ENCODE results near the gene TCOF1.
A peak's percentile ranks its signal among the peaks of the same experiment; 100 is the strongest.

Gene TCOF1

DNA sequence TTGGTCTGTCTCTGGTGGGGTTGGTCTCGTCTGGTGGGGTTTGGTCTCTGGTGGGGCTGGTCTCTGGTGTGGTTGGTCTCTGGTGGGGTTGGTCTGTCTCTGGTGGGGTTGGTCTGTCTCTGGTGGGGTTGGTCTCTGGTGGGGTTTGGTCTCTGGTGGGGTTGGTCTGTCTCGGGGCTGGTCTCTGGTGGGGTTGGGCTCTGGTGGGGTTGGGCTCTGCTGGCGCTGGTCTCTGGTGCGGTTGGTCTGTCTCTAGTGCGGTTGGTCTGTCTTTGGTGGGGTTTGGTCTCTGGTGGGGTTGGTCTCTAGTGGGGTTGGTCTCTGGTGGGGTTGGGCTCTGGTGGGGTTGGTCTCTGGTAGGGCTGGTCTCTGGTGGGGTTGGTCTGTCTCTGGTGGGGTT lies 71.5 kb downstream of the TCOF1 start:
- no peak for DNase-seq

DNA sequence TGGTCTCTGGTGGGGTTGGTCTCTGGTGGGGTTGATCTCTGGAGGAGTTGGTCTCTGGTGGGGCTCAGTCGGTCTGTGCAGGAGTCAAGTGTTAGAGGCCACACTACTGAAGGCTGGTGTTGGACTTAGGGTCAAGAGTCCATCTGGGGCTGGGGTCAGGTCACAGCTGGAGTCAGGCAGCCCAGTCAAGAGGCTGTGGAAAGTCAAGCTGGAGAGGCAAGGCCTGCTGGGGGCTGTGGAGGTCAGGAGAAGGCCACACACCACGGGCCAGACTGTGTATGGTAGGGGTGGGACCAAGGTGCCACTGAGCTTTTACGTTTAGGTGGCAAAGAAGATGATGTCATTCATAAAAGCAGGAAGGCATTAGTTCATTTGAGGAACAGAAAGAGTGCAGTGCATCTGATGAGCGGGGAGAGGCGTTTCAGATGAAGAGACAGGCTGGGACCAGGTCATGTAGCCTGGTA lies 71.9 kb downstream of the TCOF1 start:
- DNase-seq, result no peak

GRCh38 chr5:150431048-150431447 lies 73.6 kb downstream of the TCOF1 start:
- DNase-seq, result no peak

DNA sequence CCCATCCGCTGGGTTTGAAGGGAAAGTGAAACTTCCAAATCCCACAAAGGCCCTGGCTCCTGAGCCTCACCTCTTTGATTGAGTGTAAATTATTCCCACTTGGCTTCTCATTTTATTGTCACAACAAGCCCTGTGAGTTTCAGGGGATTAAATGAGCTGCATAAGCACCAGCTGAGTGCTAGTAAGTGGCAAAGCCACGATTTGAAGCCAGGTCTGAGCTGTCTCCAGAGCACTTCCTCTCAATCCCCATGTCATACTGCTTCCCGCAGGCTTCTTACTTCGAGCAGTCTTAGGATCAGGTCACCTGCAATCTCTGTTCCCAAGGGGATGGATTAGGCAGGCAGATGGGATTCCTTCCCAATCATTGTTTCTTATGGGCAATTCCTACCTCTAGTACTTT lies 74.1 kb downstream of the TCOF1 start:
- no peak for DNase-seq

DNA sequence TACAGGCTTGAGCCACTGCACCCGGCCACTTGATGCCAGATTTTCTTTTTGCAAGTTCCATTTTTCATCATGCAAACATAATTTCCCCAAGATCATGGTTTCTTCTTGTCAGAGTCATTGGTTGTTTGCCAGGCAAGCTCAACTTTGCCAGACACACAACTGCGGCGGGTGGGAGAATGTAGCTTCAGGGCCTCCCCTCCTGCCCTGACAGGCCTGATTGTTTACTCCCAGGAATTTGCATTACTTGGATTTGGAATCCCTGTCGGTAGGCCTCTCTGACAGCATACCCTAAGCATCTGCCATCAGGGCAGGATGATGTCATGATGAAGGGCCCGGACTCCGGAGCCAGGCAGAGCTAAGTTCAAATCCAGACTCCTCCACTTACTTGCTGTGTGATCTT lies 77.0 kb downstream of the TCOF1 start:
- DNase-seq, result no peak

DNA sequence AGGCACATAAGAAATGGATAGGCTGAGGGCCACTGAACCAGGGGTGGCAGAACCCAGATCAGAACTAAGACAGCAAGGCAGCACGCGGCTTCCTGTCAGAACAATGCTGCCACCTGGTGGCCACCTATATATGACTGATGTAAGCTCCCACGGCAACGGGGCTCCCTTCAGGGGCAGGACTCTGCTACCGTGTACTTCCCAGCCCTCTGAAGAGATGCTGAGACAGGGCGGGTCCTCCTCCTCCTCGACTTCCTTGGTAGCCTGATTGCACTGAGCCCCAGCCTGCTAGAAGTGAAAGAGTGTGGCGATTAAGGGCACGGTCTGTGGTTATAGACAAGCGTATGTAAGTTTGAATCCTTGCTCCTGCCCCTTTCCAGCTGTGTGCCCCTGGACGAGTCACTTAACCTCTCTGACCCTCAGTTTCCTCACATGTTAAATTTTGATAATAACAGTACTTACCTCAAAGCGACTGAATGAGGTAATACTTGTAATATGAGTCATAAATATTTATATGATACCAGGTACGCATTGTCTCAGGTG lies 78.7 kb downstream of the TCOF1 start:
- peak; percentile 77 to 90 (median 86) for DNase-seq

GRCh38 chr5:150438873-150439546 lies 81.5 kb downstream of the TCOF1 start:
- no peak for DNase-seq

DNA sequence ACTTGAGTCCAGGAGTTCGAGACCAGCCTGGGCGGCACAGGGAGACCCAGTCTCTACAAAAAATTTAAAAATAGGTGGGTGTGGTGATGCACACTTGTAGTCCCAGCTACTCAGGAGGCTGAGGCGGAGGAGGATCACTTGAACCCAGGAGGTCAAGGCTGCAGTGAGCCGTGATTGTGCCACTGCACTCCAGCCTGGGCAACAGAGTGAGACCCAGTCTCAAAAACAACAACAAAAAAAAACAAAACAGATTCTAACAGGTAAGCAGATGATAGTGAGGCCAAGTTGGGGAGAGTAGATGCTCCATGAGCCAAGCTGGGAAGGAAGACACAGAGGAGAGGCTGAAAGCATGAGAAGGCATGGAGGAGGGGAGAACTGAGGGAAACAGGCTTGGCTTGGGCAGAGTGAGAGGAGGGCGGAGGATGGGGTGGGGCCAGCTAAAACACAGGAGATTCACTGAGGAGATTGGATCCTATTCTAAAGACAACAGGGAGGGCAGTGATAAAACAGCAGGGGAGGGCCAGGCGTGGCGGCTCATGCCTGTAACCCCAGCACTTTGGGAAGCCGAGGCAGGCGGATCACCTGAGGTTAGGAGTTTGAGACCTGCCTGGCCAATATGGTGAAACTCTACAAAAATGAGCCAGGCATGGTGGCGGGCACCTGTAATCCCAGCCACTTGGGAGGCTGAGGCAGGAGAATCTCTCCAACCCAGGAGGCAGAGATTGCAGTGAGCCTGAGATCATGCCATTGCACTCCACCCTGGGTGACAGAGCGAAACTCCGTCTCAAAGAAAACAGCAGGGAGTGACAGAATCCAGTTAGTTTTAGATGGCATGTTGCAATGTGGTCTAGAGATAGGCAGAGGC lies 83.7 kb downstream of the TCOF1 start:
- no peak for DNase-seq

DNA sequence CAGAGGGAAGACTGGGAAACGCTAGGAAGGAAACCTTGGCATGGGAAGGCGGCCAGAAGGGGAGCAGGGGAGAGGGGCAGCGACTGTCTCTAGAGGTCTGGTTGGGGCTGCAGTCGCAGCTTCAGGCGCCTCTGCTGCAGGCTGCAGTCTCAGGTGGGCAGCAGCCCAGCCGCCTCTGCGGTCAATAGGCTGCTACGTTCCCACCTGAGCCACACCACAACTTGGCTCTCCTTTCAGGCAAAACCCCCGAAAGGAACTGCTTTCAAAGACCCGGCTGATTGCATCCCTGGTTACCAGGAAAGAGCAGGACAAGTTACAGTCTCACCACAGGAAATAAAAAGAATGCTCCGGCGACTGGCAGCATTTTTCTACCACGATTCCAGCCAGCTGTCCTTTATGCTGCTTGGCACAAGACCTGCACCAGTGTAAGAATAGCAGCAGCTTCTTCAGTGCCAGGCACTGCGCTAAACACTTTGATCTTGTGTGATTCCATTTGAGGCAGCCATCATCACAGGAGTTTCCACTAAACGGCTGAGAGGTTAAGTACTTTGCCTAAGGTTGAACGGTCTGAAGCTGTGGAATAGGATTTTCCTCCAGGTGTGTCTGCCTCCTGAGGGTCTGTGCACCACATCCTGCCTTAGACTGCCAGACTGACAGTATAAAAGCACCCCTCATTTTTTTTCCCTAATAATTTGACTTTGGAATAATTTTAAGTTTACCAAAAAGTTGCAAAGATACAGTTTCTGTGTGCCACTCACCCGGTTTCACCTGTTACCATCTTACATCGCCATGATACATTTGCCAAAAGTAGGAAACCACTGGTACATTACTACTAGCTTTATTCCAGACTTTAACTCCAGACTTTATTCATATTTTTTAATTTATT lies 84.6 kb downstream of the TCOF1 start:
- no peak for DNase-seq

DNA sequence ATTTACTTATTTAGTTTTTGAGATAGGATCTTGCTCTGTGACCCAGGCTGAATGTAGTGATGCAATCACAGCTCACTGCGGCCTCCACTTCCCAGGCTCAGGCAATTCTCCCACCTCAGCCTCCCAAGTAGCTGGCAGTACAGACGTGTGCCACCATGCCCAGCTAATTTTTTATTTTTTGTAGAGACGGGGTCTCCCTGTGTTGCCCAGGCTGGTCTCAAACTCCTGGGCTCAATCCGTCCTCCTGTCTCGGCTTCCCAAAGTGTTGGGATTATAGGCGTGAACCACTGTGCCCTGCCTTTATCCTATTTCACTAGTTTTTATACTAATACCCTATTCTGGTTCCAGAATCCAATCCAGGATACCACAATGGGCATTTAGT lies 85.2 kb downstream of the TCOF1 start:
- DNase-seq, result no peak

DNA sequence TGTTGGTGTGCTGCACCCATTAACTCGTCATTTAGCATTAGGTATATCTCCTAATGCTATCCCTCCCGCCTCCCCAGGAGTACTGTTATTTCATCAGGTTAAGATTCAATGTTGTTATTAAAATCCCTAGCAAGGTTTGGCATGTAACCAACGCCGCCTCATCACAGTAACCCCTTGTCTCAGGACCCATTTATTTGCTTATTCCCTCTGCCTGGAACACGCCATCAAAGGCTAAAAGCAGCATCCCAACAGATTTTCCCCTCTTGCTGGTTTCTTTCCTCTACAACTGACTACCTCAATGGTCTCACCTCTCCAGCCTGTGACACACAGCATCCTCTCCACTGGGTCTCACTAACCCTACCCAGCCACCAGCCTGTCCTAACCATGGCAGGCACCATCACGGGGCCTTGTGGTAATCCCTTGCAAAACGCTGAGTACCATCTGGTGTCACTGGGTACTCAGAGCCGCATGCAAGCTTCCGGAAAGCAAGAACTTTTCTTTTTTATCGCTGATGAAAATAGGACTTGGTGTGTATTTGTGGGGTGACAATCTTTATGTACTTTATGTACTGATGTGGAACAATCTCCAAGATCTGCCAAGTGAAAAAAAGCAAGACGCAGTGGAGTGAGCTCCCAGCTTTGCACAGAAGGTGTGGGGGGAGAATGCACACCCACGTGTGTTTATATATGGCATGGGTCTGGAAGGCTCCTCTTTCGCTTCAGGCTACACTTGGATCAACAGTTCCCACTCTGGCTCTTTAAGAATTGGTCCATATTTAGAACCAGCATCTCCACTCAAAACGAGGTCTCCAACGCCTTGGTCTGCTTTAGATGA lies 86.0 kb downstream of the TCOF1 start:
- DNase-seq, result no peak

- no peak for DNase-seq
Observed at GRCh38 chr5:150444770-150445169, 87.3 kb downstream of the TCOF1 start.

- no peak for DNase-seq
Observed at GRCh38 chr5:150446088-150446487, 88.6 kb downstream of the TCOF1 start.

DNA sequence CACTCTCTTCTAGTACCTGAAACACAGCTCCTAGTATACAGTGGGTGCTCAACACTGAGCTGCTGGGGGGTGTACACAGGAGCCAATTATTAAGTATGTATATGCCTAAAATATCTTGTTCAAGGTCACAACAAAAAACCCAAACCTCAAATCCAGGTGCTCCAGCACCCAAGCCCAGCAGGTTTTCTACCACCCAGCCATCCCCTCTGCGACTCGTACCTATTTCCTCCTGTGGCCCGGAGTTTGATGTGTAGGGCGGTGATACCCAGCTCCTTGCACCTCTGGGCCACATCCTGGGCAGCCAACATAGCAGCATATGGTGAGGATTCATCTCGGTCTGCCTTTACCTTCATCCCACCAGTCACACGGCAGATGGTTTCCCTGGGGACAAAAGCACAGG lies 89.1 kb downstream of the TCOF1 start:
- DNase-seq, result no peak

DNA sequence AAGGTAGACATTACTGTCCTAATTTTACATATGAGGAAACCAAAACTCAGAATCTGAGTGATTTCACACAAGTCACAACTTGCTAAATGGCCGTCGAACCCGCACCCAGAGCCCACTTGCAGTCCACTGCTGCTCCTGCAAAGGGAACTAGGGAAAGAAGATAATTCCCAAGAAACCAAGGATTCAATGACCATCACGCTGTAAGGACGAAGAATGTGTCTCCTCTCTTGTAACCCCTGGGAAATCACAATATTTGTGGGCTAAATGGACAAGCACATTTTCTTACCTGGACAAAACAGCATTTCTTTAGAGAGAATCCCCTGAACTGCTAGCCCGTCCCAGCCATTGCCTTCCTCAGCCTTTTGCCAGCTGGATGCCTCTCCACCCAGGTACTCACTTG lies 89.7 kb downstream of the TCOF1 start:
- no peak for DNase-seq

GRCh38 chr5:150448334-150448733 lies 90.8 kb downstream of the TCOF1 start:
- no peak for DNase-seq

GRCh38 chr5:150448952-150449516 lies 91.5 kb downstream of the TCOF1 start:
- peak in 1 of 6 experiments; percentile 43 for DNase-seq

Data from stimulated activated naive CD4-positive, alpha-beta T cell (primary cell).